Gastrocnemius medialis (tissue), 4 donors: ENCODE results near the gene CCNQ. TPM values are rescaled to one million over a fixed set of nuclear protein-coding genes. Genes with fewer than 3 reads are reported as not detected.

Experiments used
- ATAC-seq, 2 donors: fragments of 150-250 bp; one replicate each; pipeline ENCODE4 v1.9.1; 2016
- DNase-seq, 2 donors: peaks; one replicate each; pipeline ENCODE4 v3.0.0-alpha.2; 2019
- H3K27ac ChIP-seq, 4 donors: fragments of 200-600 bp; sonication (generic); 1 replicate in 1 of 4; 2 replicates in 3 of 4; pipeline ENCODE4 v1.5.1; 2016 to 2018; ENCODE audit warnings: mild to moderate bottlenecking in 2 of 4, moderate library complexity in 1 of 4
- H3K27me3 ChIP-seq, 3 donors: fragments of 200-600 bp; sonication (generic) in 2 of 3; 1 replicate in 1 of 3; 2 replicates in 2 of 3; pipeline versions ENCODE4 v1.5.1 to v1.6.0; 2016 to 2019; ENCODE audit warnings: mild to moderate bottlenecking in 1 of 3, moderate library complexity in 1 of 3
- H3K36me3 ChIP-seq, 2 donors: fragments of 200-600 bp; sonication (generic) in 1 of 2; one replicate each; pipeline ENCODE4 v1.5.1; 2017 to 2018
- H3K4me1 ChIP-seq, 2 donors: fragments of 200-600 bp; sonication (generic) in 1 of 2; one replicate each; pipeline ENCODE4 v1.5.1; 2016 to 2017; ENCODE audit warnings: mild to moderate bottlenecking in 2 of 2
- H3K4me3 ChIP-seq, 4 donors: fragments of 200-600 bp; sonication (generic) in 3 of 4; 1 replicate in 1 of 4; 2 replicates in 3 of 4; pipeline ENCODE4 v1.5.1; 2016 to 2019; ENCODE audit warnings: mild to moderate bottlenecking in 2 of 4
- H3K9me3 ChIP-seq, 3 donors: fragments of 200-600 bp; sonication (generic) in 2 of 3; 1 replicate in 1 of 3; 2 replicates in 2 of 3; pipeline ENCODE4 v1.5.1; 2016 to 2019
- CTCF ChIP-seq, 5 experiments: fragments of 450-650 bp in 3 of 5; fragments of 200-600 bp in 2 of 5; sonication (generic) in 2 of 5; IDR thresholded peaks in 4 of 5; conservative IDR thresholded peaks in 1 of 5; 1 replicate in 4 of 5; 2 replicates in 1 of 5; pipeline ENCODE4 v1.5.1; 2016 to 2019; ENCODE audit warnings: antibody characterized with exemption in 5 of 5, mild to moderate bottlenecking in 3 of 5, moderate library complexity in 3 of 5
- POLR2A ChIP-seq, 2 donors: fragments of 450-650 bp; IDR thresholded peaks; one replicate each; pipeline ENCODE4 v1.6.1; 2017; ENCODE audit warnings: antibody characterized with exemption in 2 of 2, mild to moderate bottlenecking in 2 of 2, moderate library complexity in 2 of 2
- in situ Hi-C, 4 donors: fragments of 200-750 bp; cut with MboI; loops; one replicate each; pipeline versions ENCODE4 v1.15.0 to v1.8.0; 2017; ENCODE audit warnings: low sequenced_read_pairs in 4 of 4
- intact Hi-C: fragments of 100-400 bp; cut with DNase I; formaldehyde crosslinking; loops from one replicate; pipeline ENCODE4 v1.15.1; 2023; ENCODE audit warnings: low total_unique reads
- total RNA-seq, 4 donors: library from RNA; depleted of rRNA; stranded (reverse); fragments of >200 nt; gene quantifications; one replicate each; pipeline versions ENCODE4 v1.1.0 to v1.2.3, GENCODE V29; 2016

The CCNQ gene
- total RNA-seq, 4 donors from 2014 or later: 48.4 to 61.5 (median 52.8) TPM

- H3K27ac ChIP-seq: no peak overlapping the region
- no peak overlapping the region for H3K4me3 ChIP-seq
- TF ChIP-seq POLR2A (IDR thresholded peaks at IDR 0.05) (no peak), CTCF (IDR thresholded peaks at IDR 0.05 in 4 of 5, conservative IDR thresholded peaks at IDR 0.05 in 1 of 5) (no peak)
- H3K27me3 ChIP-seq: peaks cover 0 to 4% (median 0%) of the 10 kb centered on the region in 3 donors
- no peak for ATAC-seq
- DNase-seq: no peak
- intact Hi-C loops: no loop called here
- no peaks in the 10 kb centered on the region for H3K9me3 ChIP-seq
- H3K4me1 ChIP-seq: no peaks in the 10 kb centered on the region
- in situ Hi-C loops: no loop called here
- no peaks in the 10 kb centered on the region for H3K36me3 ChIP-seq
Measured at GRCh38 chrX:153624196-153625091, 25.5 kb upstream of the CCNQ start.

- Histone ChIP-seq H3K36me3 (no peaks in the 10 kb centered on the region), H3K4me1 (no peaks in the 10 kb centered on the region), H3K9me3 (no peaks in the 10 kb centered on the region), H3K4me3 (no peak overlapping the region), H3K27me3 (peaks cover 0 to 4% (median 0%) of the 10 kb centered on the region in 3 donors), H3K27ac (no peak overlapping the region)
- in situ Hi-C loops: no loop called here
- intact Hi-C loops: no loop called here
- DNase-seq: no peak
- TF ChIP-seq CTCF (IDR thresholded peaks at IDR 0.05 in 4 of 5, conservative IDR thresholded peaks at IDR 0.05 in 1 of 5) (no peak), POLR2A (IDR thresholded peaks at IDR 0.05) (no peak)
- ATAC-seq: no peak
Measured at GRCh38 chrX:153623310-153624029, 24.5 kb upstream of the CCNQ start.

- Histone ChIP-seq H3K27me3 (peaks cover 0 to 5% (median 0%) of the 10 kb centered on the region in 3 donors), H3K27ac (no peak overlapping the region), H3K9me3 (no peaks in the 10 kb centered on the region), H3K36me3 (no peaks in the 10 kb centered on the region), H3K4me3 (no peak overlapping the region), H3K4me1 (no peaks in the 10 kb centered on the region)
- intact Hi-C loops (no loop called here), in situ Hi-C loops (no loop called here)
- TF ChIP-seq POLR2A (IDR thresholded peaks at IDR 0.05): no peak
- no peak for TF ChIP-seq CTCF (IDR thresholded peaks at IDR 0.05 in 4 of 5, conservative IDR thresholded peaks at IDR 0.05 in 1 of 5)
- no peak for DNase-seq
- no peak for ATAC-seq
Measured at GRCh38 chrX:153622661-153623309, 23.8 kb upstream of the CCNQ start.

GRCh38 chrX:153621949-153622598 lies 23.1 kb upstream of the CCNQ start:
- intact Hi-C loops: no loop called here
- in situ Hi-C loops: no loop called here
- Histone ChIP-seq H3K36me3 (no peaks in the 10 kb centered on the region), H3K4me3 (no peak overlapping the region), H3K27ac (no peak overlapping the region), H3K4me1 (no peaks in the 10 kb centered on the region), H3K27me3 (peaks cover 0 to 6% (median 0%) of the 10 kb centered on the region in 3 donors), H3K9me3 (no peaks in the 10 kb centered on the region)
- ATAC-seq (no peak), DNase-seq (no peak)
- TF ChIP-seq POLR2A (IDR thresholded peaks at IDR 0.05) (no peak), CTCF (IDR thresholded peaks at IDR 0.05 in 4 of 5, conservative IDR thresholded peaks at IDR 0.05 in 1 of 5) (no peak)
